OCI-LY3 (cell line): Measurements from ENCODE around the gene DUSP7.

ENCODE experiments used
- H2AFZ ChIP-seq: fragments of 200-600, 300-600 bp; shearing (Covaris generic); 2 replicates; pipeline ENCODE4 v1.6.0; 2014; ENCODE audit warnings: antibody characterized with exemption, low read depth, low read length
- H3K27ac ChIP-seq: fragments of 200-600, 300-600 bp; sonication (generic); 2 replicates; pipeline ENCODE4 v1.5.1; 2014; ENCODE audit warnings: mild to moderate bottlenecking, low read length, moderate library complexity, mixed read lengths
- H3K27me3 ChIP-seq: fragments of 200-600, 300-600 bp; sonication (generic); 2 replicates; pipeline ENCODE4 v1.6.1; 2014; ENCODE audit warnings: low read depth, low read length, mixed read lengths
- H3K36me3 ChIP-seq: fragments of 200-600, 300-600 bp; sonication (generic); replicated peaks from 2 replicates; pipeline ENCODE3; 2014; ENCODE audit warnings: low read depth, low read length, mixed read lengths
- H3K4me1 ChIP-seq: fragments of 300-600, 200-600 bp; sonication (generic); 2 replicates; pipeline ENCODE4 v1.6.1; 2014; ENCODE audit warnings: low read length, mixed read lengths
- H3K4me2 ChIP-seq: fragments of 200-600, 300-600 bp; sonication (generic); 2 replicates; pipeline ENCODE4 v1.6.1; 2014; ENCODE audit warnings: low read length, mixed read lengths
- H3K4me3 ChIP-seq: fragments of 300-600, 200-600 bp; sonication (generic); 2 replicates; pipeline ENCODE4 v1.5.1; 2014; ENCODE audit warnings: antibody characterized with exemption, mild to moderate bottlenecking, low read length, moderate library complexity
- H3K79me2 ChIP-seq: fragments of 300-600, 200-600 bp; shearing (Covaris generic); 2 replicates; pipeline ENCODE4 v1.6.1; 2014; ENCODE audit warnings: mild to moderate bottlenecking, low read length, mixed read lengths
- H3K9ac ChIP-seq: fragments of 300-600, 200-600 bp; shearing (Covaris generic); 2 replicates; pipeline ENCODE4 v1.6.0; 2014; ENCODE audit warnings: mild to moderate bottlenecking, low read length, moderate library complexity
- H3K9me3 ChIP-seq: fragments of 200-600, 300-600 bp; shearing (Covaris generic); 2 replicates; pipeline ENCODE4 v1.6.1; 2014; ENCODE audit warnings: low read length, mixed read lengths; ENCODE audit not compliant: insufficient read depth
- H4K20me1 ChIP-seq: fragments of 200-600, 300-600 bp; sonication (generic); 2 replicates; pipeline ENCODE4 v1.6.1; 2016; ENCODE audit warnings: low read length, mixed read lengths; ENCODE audit not compliant: insufficient read depth
- EZH2phosphoT487 ChIP-seq: fragments of 200-600 bp; shearing (Covaris generic); IDR thresholded peaks from 2 replicates; pipeline ENCODE4 v1.6.1; 2018; ENCODE audit warnings: antibody characterized with exemption, mixed run types, low read depth
- TF ChIP-seq, protein P1 (sequence below): fragments of 200-600, 300-600 bp; sonication (generic); IDR thresholded peaks from 2 replicates; pipeline ENCODE4 v1.5.1; 2014; ENCODE audit warnings: antibody characterized with exemption, low read length, low read depth

The DUSP7 gene

DNA sequence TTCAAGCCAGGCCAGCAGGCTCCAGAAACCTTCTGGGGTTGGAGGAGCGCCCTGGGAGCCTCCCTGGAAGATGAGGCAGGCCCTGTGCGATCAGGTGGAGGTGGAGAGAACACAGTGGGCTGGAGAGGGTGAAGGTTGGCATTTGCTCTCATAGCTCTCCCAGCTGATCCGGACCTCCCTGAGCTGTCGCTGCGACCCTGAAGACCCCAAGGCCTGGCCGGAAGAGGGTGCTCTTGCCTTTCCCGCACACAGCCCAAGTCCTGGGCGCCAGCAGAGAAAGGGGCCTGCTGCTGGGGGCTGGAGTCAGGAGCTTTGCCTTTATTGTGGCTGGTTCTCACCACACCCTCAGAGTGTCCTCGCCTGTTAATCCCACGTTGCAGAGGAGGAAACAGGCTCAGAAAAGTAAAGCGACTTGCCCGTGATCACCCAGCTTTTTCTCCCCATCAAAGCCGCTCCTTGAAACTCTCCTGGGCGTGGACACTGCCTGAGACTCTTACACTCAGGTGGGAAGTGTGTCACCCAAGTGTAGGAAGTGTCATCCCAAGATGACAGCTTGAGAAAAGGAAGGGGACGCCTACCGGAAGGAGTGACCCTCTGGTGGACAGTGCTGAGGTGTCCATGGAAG is 52.1 kb downstream of the DUSP7 start:
- Histone ChIP-seq H4K20me1 (no peaks in the 10 kb centered on the region), H3K9ac (no peak overlapping the region), H3K36me3 (no peaks in the 10 kb centered on the region), H3K4me3 (no peak overlapping the region), H3K27ac (no peak overlapping the region), H2AFZ (no peak overlapping the region), H3K4me1 (peaks cover 13% of the 10 kb centered on the region), H3K4me2 (no peak overlapping the region), H3K9me3 (no peaks in the 10 kb centered on the region), H3K79me2 (no peaks in the 10 kb centered on the region), H3K27me3 (peaks cover 28% of the 10 kb centered on the region)
- no peak for TF ChIP-seq EZH2phosphoT487
- TF ChIP-seq, protein P1, sequence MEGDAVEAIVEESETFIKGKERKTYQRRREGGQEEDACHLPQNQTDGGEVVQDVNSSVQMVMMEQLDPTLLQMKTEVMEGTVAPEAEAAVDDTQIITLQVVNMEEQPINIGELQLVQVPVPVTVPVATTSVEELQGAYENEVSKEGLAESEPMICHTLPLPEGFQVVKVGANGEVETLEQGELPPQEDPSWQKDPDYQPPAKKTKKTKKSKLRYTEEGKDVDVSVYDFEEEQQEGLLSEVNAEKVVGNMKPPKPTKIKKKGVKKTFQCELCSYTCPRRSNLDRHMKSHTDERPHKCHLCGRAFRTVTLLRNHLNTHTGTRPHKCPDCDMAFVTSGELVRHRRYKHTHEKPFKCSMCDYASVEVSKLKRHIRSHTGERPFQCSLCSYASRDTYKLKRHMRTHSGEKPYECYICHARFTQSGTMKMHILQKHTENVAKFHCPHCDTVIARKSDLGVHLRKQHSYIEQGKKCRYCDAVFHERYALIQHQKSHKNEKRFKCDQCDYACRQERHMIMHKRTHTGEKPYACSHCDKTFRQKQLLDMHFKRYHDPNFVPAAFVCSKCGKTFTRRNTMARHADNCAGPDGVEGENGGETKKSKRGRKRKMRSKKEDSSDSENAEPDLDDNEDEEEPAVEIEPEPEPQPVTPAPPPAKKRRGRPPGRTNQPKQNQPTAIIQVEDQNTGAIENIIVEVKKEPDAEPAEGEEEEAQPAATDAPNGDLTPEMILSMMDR, result peak; percentile 79

- Histone ChIP-seq H3K4me3 (no peak overlapping the region), H3K27me3 (peaks cover 36% of the 10 kb centered on the region), H3K27ac (no peak overlapping the region), H4K20me1 (no peaks in the 10 kb centered on the region), H2AFZ (no peak overlapping the region), H3K4me2 (no peak overlapping the region), H3K4me1 (peaks cover 13% of the 10 kb centered on the region), H3K36me3 (no peaks in the 10 kb centered on the region), H3K9ac (no peak overlapping the region), H3K9me3 (no peaks in the 10 kb centered on the region), H3K79me2 (no peaks in the 10 kb centered on the region)
- TF ChIP-seq EZH2phosphoT487, result no peak
- TF ChIP-seq, protein P1, result no peak
Measured at GRCh38 chr3:52002748-52003147, 53.6 kb downstream of the DUSP7 start.

DNA sequence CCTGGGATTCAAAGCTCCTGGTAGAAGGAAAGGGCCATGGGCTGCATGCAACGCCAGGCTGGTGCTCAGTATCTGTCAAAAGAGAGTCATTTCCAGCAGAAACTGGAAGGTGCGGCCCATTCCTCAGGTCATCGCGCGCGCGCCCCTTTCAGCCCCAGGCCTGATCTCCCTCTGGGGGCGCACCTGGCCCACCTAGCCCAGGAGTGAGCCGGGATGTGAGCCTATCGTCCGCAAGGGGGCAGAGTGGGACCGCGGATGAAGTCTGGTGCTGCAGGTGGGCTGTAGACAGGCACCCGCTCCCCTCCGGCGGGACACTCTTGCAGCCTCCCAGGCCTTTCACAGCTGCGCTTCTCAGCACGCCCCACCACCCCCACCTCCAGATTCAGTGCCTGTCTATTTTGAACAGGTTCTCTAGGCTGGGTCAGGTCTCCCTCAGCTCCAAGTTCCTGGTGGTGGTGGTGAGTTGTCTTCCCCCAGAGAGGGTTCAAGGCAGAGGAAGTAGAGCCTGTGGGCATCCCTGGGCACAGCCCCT is 54.9 kb downstream of the DUSP7 start:
- H4K20me1 ChIP-seq, result no peaks in the 10 kb centered on the region
- H3K27me3 ChIP-seq, result peaks cover 37% of the 10 kb centered on the region
- peak overlapping the region; percentile 41; the same call in 1 of the 2 replicates for H3K4me3 ChIP-seq
- peaks cover 13% of the 10 kb centered on the region for H3K4me1 ChIP-seq
- H3K9ac ChIP-seq, result no peak overlapping the region
- peak overlapping the region; percentile 58; the same call in 1 of the 2 replicates for H2AFZ ChIP-seq
- H3K36me3 ChIP-seq, result no peaks in the 10 kb centered on the region
- H3K79me2 ChIP-seq, result no peaks in the 10 kb centered on the region
- no peak for TF ChIP-seq EZH2phosphoT487
- TF ChIP-seq, protein P1, result peak; percentile 100
- peak overlapping the region; percentile 66 for H3K4me2 ChIP-seq
- no peaks in the 10 kb centered on the region for H3K9me3 ChIP-seq
- H3K27ac ChIP-seq, result no peak overlapping the region

- no peak overlapping the region for H3K4me3 ChIP-seq
- H3K79me2 ChIP-seq, result peaks cover 9% of the 10 kb centered on the region
- no peaks in the 10 kb centered on the region for H3K9me3 ChIP-seq
- no peak overlapping the region for H3K9ac ChIP-seq
- H3K27ac ChIP-seq, result no peak overlapping the region
- H2AFZ ChIP-seq, result no peak overlapping the region
- no peak overlapping the region for H3K4me2 ChIP-seq
- no peaks in the 10 kb centered on the region for H4K20me1 ChIP-seq
- peaks cover 6% of the 10 kb centered on the region for H3K36me3 ChIP-seq
- H3K27me3 ChIP-seq, result peaks cover 34% of the 10 kb centered on the region
- peaks cover 5% of the 10 kb centered on the region for H3K4me1 ChIP-seq
- TF ChIP-seq, protein P1, result no peak
- TF ChIP-seq EZH2phosphoT487, result no peak
Measured at GRCh38 chr3:51999846-52000245, 56.5 kb downstream of the DUSP7 start.
